Measurements from ENCODE around the gene TGFB3. TPM values are rescaled to one million over a fixed set of nuclear protein-coding genes. Genes with fewer than 3 reads are reported as not detected.

The TGFB3 gene
- total RNA-seq, 6 experiments from 2014 or later, result 4.3 to 60.1 (median 6.5) TPM

- Histone ChIP-seq H3K9me3 (no peaks in the 10 kb centered on the region), H3K27me3 (no peaks in the 10 kb centered on the region), H3K36me3 (peaks cover 0 to 6% (median 0%) of the 10 kb centered on the region in 4 donors), H3K4me3 (no peak overlapping the region), H3K4me1 (no peaks in the 10 kb centered on the region), H3K27ac (no peak overlapping the region)
- DNase-seq (no peak), ATAC-seq (no peak)
- intact Hi-C loops (cut with DNase I), result loop anchor here in 1 of 2 donors (10.0 kb wide), 1 partner anchor 267 kb away; no protein-coding TSS in a partner anchor
- 88% methylated on average over 5 of the region's 15 CpGs for WGBS (ENCODE audit: insufficient coverage, low coverage, low lambda C conversion rate, missing lambda C conversion rate)
- TF ChIP-seq CTCF (IDR thresholded peaks at IDR 0.05) (no peak), POLR2A (IDR thresholded peaks at IDR 0.05) (no peak)
Observed at GRCh38 chr14:75971509-75971908, 10.3 kb downstream of the TGFB3 start.

GRCh38 chr14:75970989-75971388, 10.8 kb downstream of the TGFB3 start:
- Histone ChIP-seq H3K36me3 (peaks cover 0 to 6% (median 0%) of the 10 kb centered on the region in 4 donors), H3K27ac (no peak overlapping the region), H3K9me3 (no peaks in the 10 kb centered on the region), H3K27me3 (no peaks in the 10 kb centered on the region), H3K4me3 (no peak overlapping the region), H3K4me1 (no peaks in the 10 kb centered on the region)
- intact Hi-C loops (cut with DNase I), result loop anchor here in 1 of 2 donors (10.0 kb wide), 1 partner anchor 266 kb away; no protein-coding TSS in a partner anchor
- DNase-seq (no peak), ATAC-seq (no peak)
- 92% methylated on average over 2 of the region's 9 CpGs for WGBS (ENCODE audit: insufficient coverage, low coverage, low lambda C conversion rate, missing lambda C conversion rate)
- TF ChIP-seq CTCF (IDR thresholded peaks at IDR 0.05), result no peak
- no peak for TF ChIP-seq POLR2A (IDR thresholded peaks at IDR 0.05)

- intact Hi-C loops (cut with DNase I), result loop anchor here in 1 of 2 donors (10.0 kb wide), 1 partner anchor 265 kb away; no protein-coding TSS in a partner anchor
- H3K27me3 ChIP-seq, result no peaks in the 10 kb centered on the region
- no peak for DNase-seq
- no peak overlapping the region for H3K27ac ChIP-seq
- 77% methylated on average over 8 of the region's 8 CpGs for WGBS (ENCODE audit: insufficient coverage, low coverage, low lambda C conversion rate, missing lambda C conversion rate)
- H3K4me3 ChIP-seq, result no peak overlapping the region
- H3K4me1 ChIP-seq, result no peaks in the 10 kb centered on the region
- ATAC-seq, result no peak
- H3K9me3 ChIP-seq, result no peaks in the 10 kb centered on the region
- peaks cover 0 to 6% (median 0%) of the 10 kb centered on the region in 4 donors for H3K36me3 ChIP-seq
- TF ChIP-seq POLR2A (IDR thresholded peaks at IDR 0.05) (no peak), CTCF (IDR thresholded peaks at IDR 0.05) (no peak)
Observed at GRCh38 chr14:75969891-75970290, 11.9 kb downstream of the TGFB3 start.

- no peak overlapping the region for H3K27ac ChIP-seq
- peaks cover 0 to 6% (median 0%) of the 10 kb centered on the region in 4 donors for H3K36me3 ChIP-seq
- intact Hi-C loops (cut with DNase I), result no loop called here
Observed at GRCh38 chr14:75969126-75969525, 12.7 kb downstream of the TGFB3 start.

More at GRCh38 chr14:75969126-75969525, 12.7 kb downstream of the TGFB3 start:
- 85% methylated on average over 4 of the region's 4 CpGs for WGBS (ENCODE audit: insufficient coverage, low coverage, low lambda C conversion rate, missing lambda C conversion rate)
- no peaks in the 10 kb centered on the region for H3K9me3 ChIP-seq
- no peaks in the 10 kb centered on the region for H3K27me3 ChIP-seq
- TF ChIP-seq POLR2A (IDR thresholded peaks at IDR 0.05) (no peak), CTCF (IDR thresholded peaks at IDR 0.05) (no peak)
- H3K4me1 ChIP-seq, result no peaks in the 10 kb centered on the region
- ATAC-seq (no peak), DNase-seq (no peak)
- H3K4me3 ChIP-seq, result no peak overlapping the region
